ENCODE data around the gene LRRC10B. TPM values are rescaled to one million over a fixed set of nuclear protein-coding genes. Genes with fewer than 3 reads are reported as not detected.
A peak's percentile ranks its signal among the peaks of the same experiment; 100 is the strongest.

LRRC10B gene
- total and polyA plus RNA-seq, 3 donors from 2014 or later = 4.8 to 6.4 (median 5.5) TPM

DNA sequence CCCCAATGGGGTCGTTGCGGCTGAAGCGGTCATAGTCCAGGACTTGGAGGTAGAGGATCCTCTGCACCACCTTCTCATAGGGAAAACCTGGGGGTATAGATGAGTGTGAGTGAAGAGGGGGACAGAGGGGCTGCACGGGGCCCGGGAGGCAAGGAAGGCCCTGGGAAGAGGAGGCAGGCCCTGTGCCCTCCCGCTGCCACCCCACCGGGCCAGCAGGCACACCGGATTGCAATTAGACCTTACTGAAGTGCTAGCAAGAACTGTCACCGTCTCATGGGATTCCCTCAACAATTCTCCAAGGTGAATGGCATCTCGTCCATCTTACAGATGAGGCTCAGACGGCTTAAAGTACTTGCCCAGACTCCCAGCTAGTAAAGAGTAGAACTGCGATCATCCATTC, 15.9 kb downstream of the LRRC10B start:
- intact Hi-C loops (cut with DNase I; ENCODE audit: low total_unique reads) = no loop called here
- Histone ChIP-seq H3K4me1 (peaks cover 1% of the 10 kb centered on the region), H3K36me3 (ENCODE audit: low read depth, missing control alignments) (no peaks in the 10 kb centered on the region), H3K4me3 (no peak overlapping the region), H3K9me3 (no peaks in the 10 kb centered on the region), H3K27ac (no peak overlapping the region), H3K27me3 (no peaks in the 10 kb centered on the region)
- TF ChIP-seq, protein P1, sequence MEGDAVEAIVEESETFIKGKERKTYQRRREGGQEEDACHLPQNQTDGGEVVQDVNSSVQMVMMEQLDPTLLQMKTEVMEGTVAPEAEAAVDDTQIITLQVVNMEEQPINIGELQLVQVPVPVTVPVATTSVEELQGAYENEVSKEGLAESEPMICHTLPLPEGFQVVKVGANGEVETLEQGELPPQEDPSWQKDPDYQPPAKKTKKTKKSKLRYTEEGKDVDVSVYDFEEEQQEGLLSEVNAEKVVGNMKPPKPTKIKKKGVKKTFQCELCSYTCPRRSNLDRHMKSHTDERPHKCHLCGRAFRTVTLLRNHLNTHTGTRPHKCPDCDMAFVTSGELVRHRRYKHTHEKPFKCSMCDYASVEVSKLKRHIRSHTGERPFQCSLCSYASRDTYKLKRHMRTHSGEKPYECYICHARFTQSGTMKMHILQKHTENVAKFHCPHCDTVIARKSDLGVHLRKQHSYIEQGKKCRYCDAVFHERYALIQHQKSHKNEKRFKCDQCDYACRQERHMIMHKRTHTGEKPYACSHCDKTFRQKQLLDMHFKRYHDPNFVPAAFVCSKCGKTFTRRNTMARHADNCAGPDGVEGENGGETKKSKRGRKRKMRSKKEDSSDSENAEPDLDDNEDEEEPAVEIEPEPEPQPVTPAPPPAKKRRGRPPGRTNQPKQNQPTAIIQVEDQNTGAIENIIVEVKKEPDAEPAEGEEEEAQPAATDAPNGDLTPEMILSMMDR (IDR thresholded peaks at IDR 0.05) = no peak
- no peak for TF ChIP-seq POLR2A (IDR thresholded peaks at IDR 0.05)
- no peak for DNase-seq
- WGBS, 2 donors = 92 to 93% methylated on average over 9 to 12 of the region's 12 CpGs

DNA sequence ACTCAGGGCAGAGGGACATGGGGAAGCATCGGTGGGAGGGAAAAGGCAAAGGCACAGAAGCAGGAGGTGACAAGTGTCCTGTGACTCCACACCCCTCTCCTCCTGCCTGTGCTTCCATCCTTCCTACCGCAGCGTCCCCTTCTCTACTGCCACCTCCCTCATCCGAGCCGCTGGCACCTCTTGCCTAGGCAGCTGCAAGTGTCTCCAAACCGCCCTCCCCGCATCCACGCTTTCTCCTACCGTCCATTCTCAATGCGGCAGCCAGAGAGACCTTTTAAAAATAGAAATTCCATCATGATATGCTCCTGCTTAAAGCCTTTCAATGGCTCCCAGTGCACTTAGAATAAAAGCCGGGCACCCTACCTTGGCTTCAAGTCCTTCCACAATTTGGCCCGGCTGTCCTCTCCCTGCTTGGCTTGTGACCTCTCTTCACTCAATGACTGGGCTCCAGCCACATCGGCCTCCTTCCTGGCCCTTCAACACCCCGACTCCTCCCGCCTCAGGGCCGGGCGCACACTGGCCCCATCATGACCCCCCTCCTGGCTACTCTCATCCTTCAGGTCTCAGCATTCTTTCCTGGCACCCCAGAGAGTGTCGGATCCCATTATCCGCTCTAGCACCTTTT, 16.5 kb downstream of the LRRC10B start:
- no peak for DNase-seq
- H3K4me1 ChIP-seq = peaks cover 5% of the 10 kb centered on the region
- 92% methylated on average over 18 to 19 of the region's 19 CpGs for WGBS, 2 donors
- intact Hi-C loops (cut with DNase I; ENCODE audit: low total_unique reads) = no loop called here
- H3K27me3 ChIP-seq = no peaks in the 10 kb centered on the region
- H3K36me3 ChIP-seq (ENCODE audit: low read depth, missing control alignments) = no peaks in the 10 kb centered on the region
- no peaks in the 10 kb centered on the region for H3K9me3 ChIP-seq
- H3K27ac ChIP-seq = no peak overlapping the region
- TF ChIP-seq, protein P1 (IDR thresholded peaks at IDR 0.05) = no peak
- no peak for TF ChIP-seq POLR2A (IDR thresholded peaks at IDR 0.05)
- H3K4me3 ChIP-seq = no peak overlapping the region

DNA sequence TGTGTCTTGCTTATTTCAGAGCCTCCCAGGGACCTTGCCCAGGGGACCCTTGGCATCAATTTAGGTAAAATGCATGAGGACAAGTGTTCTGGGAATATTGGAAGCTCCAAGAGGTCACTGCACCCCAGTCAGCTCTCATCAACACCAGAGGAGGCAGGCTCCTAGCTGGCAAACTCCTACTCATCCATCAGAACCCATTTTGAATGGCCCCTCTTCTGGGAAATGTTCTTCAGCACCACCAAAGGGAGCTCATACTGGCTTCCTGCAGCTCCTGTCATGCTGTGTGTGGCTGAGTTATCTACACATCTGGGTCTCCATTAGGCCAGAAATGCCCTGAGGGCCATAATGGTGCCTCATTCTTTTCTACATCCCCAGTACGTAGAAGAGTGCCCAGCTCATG, 17.7 kb downstream of the LRRC10B start:
- intact Hi-C loops (cut with DNase I; ENCODE audit: low total_unique reads) = no loop called here
- WGBS, 2 donors = 100% methylated on average over 1 of the region's 1 CpG

DNA sequence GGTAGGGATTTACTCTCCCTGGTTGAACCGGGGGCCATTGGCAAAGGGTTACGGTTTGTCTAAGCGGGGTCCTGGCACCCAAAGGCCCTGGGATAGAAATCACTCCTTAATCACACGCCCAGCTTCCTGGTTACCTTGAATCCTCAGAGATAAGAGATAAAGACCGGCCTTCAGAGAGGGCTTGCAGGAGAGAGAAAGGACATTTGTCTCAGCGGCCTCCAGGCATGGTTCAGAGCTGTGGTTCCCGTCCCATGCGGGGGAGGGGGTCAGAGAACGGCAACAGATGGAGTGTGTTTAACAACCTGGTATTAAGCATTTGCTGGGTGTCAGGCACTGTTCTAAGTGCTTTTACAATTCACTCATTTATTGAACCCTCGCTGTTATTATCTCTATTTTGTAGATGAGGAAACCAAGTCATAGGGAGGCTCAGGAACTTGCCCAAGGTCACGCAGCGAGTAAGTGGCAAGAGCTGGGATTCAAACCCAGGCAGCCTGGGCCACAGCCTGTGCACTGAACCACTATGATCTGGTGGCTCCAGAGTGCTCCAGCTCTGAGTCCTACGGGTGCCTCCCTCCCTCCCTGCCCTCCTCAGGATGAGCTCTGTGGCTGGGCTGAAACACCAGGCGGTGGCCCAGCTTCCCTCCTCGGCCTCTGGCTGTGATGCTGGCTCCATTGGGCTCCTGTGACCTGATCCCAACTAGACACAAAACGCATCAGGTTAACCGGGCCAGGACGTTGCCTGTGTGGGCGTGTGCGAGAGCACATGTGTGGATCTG, 18.6 kb downstream of the LRRC10B start:
- intact Hi-C loops (cut with DNase I; ENCODE audit: low total_unique reads) = no loop called here
- peak; percentile 36 for DNase-seq
- Histone ChIP-seq H3K27ac (no peak overlapping the region), H3K4me3 (no peak overlapping the region), H3K4me1 (peaks cover 5% of the 10 kb centered on the region), H3K36me3 (ENCODE audit: low read depth, missing control alignments) (no peaks in the 10 kb centered on the region), H3K27me3 (no peaks in the 10 kb centered on the region), H3K9me3 (no peaks in the 10 kb centered on the region)
- TF ChIP-seq POLR2A (IDR thresholded peaks at IDR 0.05) = no peak
- TF ChIP-seq, protein P1 (IDR thresholded peaks at IDR 0.05) = no peak
- WGBS, 2 donors = 78 to 82% methylated on average over 17 to 20 of the region's 20 CpGs

More for the DNA sequence above, 17.7 kb downstream of the LRRC10B start:
- no peak overlapping the region for H3K4me3 ChIP-seq
- TF ChIP-seq POLR2A (IDR thresholded peaks at IDR 0.05) = no peak
- TF ChIP-seq, protein P1 (IDR thresholded peaks at IDR 0.05) = no peak
- no peak for DNase-seq
- peaks cover 5% of the 10 kb centered on the region for H3K4me1 ChIP-seq
- H3K36me3 ChIP-seq (ENCODE audit: low read depth, missing control alignments) = no peaks in the 10 kb centered on the region
- no peak overlapping the region for H3K27ac ChIP-seq
- H3K9me3 ChIP-seq = no peaks in the 10 kb centered on the region
- no peaks in the 10 kb centered on the region for H3K27me3 ChIP-seq
